Glutamatergic neuron (in vitro differentiated cells): Measurements from ENCODE around the gene GNAQ. TPM values are rescaled to one million over a fixed set of nuclear protein-coding genes. Genes with fewer than 3 reads are reported as not detected.

Experiments
- DNase-seq: peaks from one replicate; pipeline ENCODE4 v3.0.0; 2022
- H3K27ac Mint-ChIP-seq: one replicate; pipeline ENCODE4 v1.8.0; 2020; ENCODE audit warnings: mild to moderate bottlenecking, mixed read lengths, inconsistent platforms; ENCODE audit not compliant: unreplicated experiment
- H3K27me3 Mint-ChIP-seq: one replicate; pipeline ENCODE4 v1.8.0; 2020; ENCODE audit warnings: mild to moderate bottlenecking, moderate library complexity, mixed read lengths, inconsistent platforms; ENCODE audit not compliant: unreplicated experiment
- H3K36me3 Mint-ChIP-seq: one replicate; pipeline ENCODE4 v1.8.0; 2020; ENCODE audit warnings: mild to moderate bottlenecking, mixed read lengths, inconsistent platforms; ENCODE audit not compliant: unreplicated experiment
- H3K4me1 Mint-ChIP-seq: one replicate; pipeline ENCODE4 v1.8.0; 2020; ENCODE audit warnings: mild to moderate bottlenecking, low read depth, mixed read lengths, inconsistent platforms; ENCODE audit not compliant: unreplicated experiment
- H3K4me3 Mint-ChIP-seq: one replicate; pipeline ENCODE4 v1.8.0; 2020; ENCODE audit warnings: mild to moderate bottlenecking, mixed read lengths, inconsistent platforms; ENCODE audit not compliant: unreplicated experiment
- H3K9me3 Mint-ChIP-seq: one replicate; pipeline ENCODE4 v1.8.0; 2020; ENCODE audit warnings: mild to moderate bottlenecking, moderate library complexity, mixed read lengths, inconsistent platforms; ENCODE audit not compliant: unreplicated experiment
- CTCF ChIP-seq: fragments of 200-600 bp; sonication (generic); IDR thresholded peaks from one replicate; pipeline ENCODE4 v1.5.0; 2021; ENCODE audit not compliant: partially characterized antibody, unreplicated experiment
- total RNA-seq: library from RNA; stranded (reverse); fragmentation: NEBNext Ultra II Directional; extraction: Animal tissue kit (Norgen Biotek cat#: 25700); gene quantifications from one replicate; pipeline ENCODE4 v1.2.1, GENCODE V29; 2021; ENCODE audit not compliant: unreplicated experiment

The GNAQ gene
- total RNA-seq, 1 donor from 2014 or later, result 72.8 TPM

DNA sequence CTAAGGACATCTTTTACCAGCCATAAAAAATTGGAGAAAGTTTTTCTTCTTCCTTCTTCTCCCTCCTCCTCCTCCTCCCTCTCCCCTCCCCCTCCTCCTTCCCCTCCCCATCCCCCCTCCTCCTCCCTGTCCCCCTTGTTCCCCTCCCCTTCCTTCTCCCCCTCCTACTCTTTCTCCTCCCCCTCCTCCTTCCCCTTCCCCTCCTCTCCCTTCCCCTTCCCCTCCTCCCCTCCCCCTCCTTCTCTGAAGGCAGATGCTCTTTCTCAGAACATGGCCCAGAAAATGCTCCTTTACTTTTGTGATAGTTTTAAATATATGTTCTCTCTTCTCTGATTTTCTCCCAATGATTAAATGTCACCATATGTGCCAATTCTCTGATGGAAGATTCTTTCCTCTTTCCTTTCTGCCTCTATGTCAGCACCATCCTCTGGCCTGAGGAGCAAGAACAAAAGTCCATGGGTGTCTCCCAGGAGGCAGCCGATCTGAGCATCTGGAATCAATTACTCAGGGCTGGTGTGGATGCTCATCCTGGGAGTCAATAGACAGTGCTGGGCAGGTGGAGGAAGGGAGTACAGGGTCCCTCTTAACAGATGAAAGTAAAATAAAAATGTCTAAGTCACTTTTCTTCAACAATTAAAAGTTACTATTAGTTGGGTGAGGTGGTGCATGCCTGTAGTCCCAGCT lies 320.5 kb downstream of the GNAQ start:
- DNase-seq, result no peak
- H3K36me3 Mint-ChIP-seq, result peaks cover 8% of the 10 kb centered on the region
- peak overlapping the region; percentile 65 for H3K27ac Mint-ChIP-seq
- TF ChIP-seq CTCF, result no peak
- peak overlapping the region; percentile 3 for H3K4me3 Mint-ChIP-seq
- H3K27me3 Mint-ChIP-seq, result peaks cover 1% of the 10 kb centered on the region
- peaks cover 9% of the 10 kb centered on the region for H3K9me3 Mint-ChIP-seq
- H3K4me1 Mint-ChIP-seq, result peaks cover 41% of the 10 kb centered on the region

GRCh38 chr9:77710316-77710715 lies 321.3 kb downstream of the GNAQ start:
- no peak for DNase-seq
- Mint-ChIP-seq H3K4me3 (no peak overlapping the region), H3K4me1 (peaks cover 35% of the 10 kb centered on the region), H3K36me3 (peaks cover 8% of the 10 kb centered on the region), H3K27ac (no peak overlapping the region), H3K27me3 (peaks cover 1% of the 10 kb centered on the region), H3K9me3 (peaks cover 9% of the 10 kb centered on the region)
- TF ChIP-seq CTCF, result no peak

DNA sequence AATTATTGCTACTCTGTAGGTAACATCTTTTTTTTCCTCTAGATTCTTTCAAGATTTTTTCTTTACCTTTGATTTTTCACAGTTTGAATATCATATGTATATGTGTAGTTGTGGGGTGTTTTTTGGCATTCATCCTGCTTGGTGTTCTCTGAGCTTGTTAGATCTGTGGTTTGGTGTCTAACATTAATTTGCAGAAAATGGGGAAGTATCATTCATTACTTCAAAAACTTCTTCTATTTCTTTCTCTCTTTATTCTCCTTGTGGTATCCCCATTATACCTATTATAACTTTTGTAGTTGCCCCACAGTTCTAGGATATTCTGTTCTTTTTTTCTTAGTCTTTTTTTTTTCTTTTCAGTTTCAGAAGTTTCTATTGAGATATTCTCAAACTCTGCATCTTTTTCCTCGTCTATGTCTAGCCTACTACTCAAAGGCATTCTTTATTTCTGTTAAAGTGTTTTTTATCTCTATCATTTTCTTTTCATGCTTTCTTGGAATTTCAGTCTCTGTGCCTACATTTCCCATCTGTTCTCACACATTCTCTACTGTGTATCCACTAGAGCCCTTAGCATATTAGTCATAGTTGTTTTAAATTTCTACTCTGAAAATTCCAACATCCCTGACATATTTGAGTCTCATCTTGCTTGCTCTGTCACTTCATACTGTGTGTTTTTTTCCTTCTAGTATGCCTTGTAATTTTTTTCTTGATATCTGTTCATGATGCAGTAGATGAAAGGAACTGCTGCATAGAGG lies 323.4 kb downstream of the GNAQ start:
- H3K36me3 Mint-ChIP-seq, result peaks cover 16% of the 10 kb centered on the region
- TF ChIP-seq CTCF, result no peak
- H3K27ac Mint-ChIP-seq, result no peak overlapping the region
- peaks cover 2% of the 10 kb centered on the region for H3K27me3 Mint-ChIP-seq
- DNase-seq, result no peak
- no peak overlapping the region for H3K4me3 Mint-ChIP-seq
- H3K4me1 Mint-ChIP-seq, result peaks cover 14% of the 10 kb centered on the region
- peaks cover 17% of the 10 kb centered on the region for H3K9me3 Mint-ChIP-seq

GRCh38 chr9:77707383-77708063 lies 324.1 kb downstream of the GNAQ start:
- no peak for DNase-seq
- no peak for TF ChIP-seq CTCF
- H3K36me3 Mint-ChIP-seq, result peaks cover 16% of the 10 kb centered on the region
- peaks cover 2% of the 10 kb centered on the region for H3K27me3 Mint-ChIP-seq
- peaks cover 15% of the 10 kb centered on the region for H3K9me3 Mint-ChIP-seq
- no peak overlapping the region for H3K4me3 Mint-ChIP-seq
- peaks cover 11% of the 10 kb centered on the region for H3K4me1 Mint-ChIP-seq
- H3K27ac Mint-ChIP-seq, result no peak overlapping the region
